ENCODE results near the gene QKI.
A peak's percentile ranks its signal among the peaks of the same experiment; 100 is the strongest.

Gene QKI

DNA sequence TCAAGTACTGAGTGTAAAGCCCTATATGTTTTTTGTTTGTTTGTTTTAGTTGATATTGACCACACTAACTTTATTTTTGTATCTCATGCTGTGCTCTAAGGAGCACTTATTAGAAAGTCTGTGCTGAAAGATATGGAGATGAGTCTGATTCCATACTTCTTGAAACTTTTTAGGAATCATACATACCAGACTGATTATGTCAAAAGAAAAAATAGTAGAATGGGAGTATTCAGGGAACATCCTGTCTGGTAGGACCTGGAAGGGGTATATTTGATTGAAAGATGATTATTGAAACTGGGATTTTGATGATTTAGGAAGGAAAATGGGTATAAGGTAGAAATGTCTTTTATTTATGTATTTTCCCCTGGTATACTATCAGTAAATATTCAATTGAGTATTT is 111.4 kb downstream of the QKI start:
- Histone ChIP-seq H3K27ac (ENCODE audit: poor library complexity, severe bottlenecking) (peak overlapping the region; percentile 81), H3K9me3 (ENCODE audit: severe bottlenecking) (no peaks in the 10 kb centered on the region), H3K4me3 (ENCODE audit: severe bottlenecking) (no peak overlapping the region), H3K36me3 (ENCODE audit: low read depth) (peaks cover 3% of the 10 kb centered on the region; the same call in 1 of the 2 replicates), H3K27me3 (ENCODE audit: insufficient read depth, poor library complexity, severe bottlenecking) (no peaks in the 10 kb centered on the region), H3K4me1 (ENCODE audit: insufficient read depth, poor library complexity, severe bottlenecking) (peaks cover 57% of the 10 kb centered on the region)
- DNase-seq (ENCODE audit: low spot score) (no peak), ATAC-seq (ENCODE audit: low read depth) (peak; percentile 55; the same call in 2 of the 3 replicates)
- TF ChIP-seq, protein P1, sequence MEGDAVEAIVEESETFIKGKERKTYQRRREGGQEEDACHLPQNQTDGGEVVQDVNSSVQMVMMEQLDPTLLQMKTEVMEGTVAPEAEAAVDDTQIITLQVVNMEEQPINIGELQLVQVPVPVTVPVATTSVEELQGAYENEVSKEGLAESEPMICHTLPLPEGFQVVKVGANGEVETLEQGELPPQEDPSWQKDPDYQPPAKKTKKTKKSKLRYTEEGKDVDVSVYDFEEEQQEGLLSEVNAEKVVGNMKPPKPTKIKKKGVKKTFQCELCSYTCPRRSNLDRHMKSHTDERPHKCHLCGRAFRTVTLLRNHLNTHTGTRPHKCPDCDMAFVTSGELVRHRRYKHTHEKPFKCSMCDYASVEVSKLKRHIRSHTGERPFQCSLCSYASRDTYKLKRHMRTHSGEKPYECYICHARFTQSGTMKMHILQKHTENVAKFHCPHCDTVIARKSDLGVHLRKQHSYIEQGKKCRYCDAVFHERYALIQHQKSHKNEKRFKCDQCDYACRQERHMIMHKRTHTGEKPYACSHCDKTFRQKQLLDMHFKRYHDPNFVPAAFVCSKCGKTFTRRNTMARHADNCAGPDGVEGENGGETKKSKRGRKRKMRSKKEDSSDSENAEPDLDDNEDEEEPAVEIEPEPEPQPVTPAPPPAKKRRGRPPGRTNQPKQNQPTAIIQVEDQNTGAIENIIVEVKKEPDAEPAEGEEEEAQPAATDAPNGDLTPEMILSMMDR (IDR thresholded peaks at IDR 0.05; ENCODE audit: poor library complexity, severe bottlenecking): no peak

DNA sequence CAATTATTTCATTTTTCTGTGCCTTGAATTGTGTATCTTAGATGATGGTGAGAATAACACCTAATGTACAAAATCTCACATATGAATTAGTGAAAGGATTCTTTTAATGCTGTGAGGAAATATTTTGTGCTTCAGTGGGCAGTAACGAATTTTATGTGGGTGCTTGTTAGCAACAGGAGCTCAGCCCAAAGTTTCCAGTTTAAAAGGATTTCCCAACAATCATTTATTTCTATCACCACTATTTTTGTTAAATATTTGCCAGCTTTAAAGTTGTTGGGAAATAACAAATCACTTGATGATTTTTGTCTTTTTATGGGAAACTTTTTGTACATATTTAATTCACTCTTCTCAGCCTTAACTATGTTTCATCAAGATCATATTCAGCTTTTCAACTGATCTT is 111.8 kb downstream of the QKI start:
- Histone ChIP-seq H3K9me3 (ENCODE audit: severe bottlenecking) (no peaks in the 10 kb centered on the region), H3K27ac (ENCODE audit: poor library complexity, severe bottlenecking) (peak overlapping the region; percentile 81), H3K27me3 (ENCODE audit: insufficient read depth, poor library complexity, severe bottlenecking) (no peaks in the 10 kb centered on the region), H3K4me3 (ENCODE audit: severe bottlenecking) (no peak overlapping the region), H3K4me1 (ENCODE audit: insufficient read depth, poor library complexity, severe bottlenecking) (peaks cover 61% of the 10 kb centered on the region), H3K36me3 (ENCODE audit: low read depth) (peaks cover 3% of the 10 kb centered on the region; the same call in 1 of the 2 replicates)
- no peak for ATAC-seq (ENCODE audit: low read depth)
- TF ChIP-seq, protein P1 (IDR thresholded peaks at IDR 0.05; ENCODE audit: poor library complexity, severe bottlenecking): no peak
- DNase-seq (ENCODE audit: low spot score): no peak

DNA sequence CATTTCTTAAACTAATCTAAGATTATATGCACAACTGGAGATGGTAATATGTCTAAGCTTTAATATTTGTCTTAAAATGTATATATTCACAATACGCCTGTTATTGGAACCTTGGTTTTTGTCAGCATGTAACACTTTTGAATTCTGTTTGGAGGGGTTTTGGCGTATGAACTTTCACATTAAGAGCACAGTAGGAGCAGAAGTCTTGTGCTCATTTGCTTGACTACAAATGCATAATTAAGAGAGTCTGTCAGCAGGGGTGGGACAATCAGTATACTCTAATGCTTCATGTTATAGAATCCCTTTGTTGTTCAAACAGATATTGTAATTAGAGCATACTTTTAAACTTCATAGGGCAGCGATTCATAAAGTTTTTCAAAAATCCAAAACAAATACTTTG is 112.8 kb downstream of the QKI start:
- no peaks in the 10 kb centered on the region for H3K9me3 ChIP-seq (ENCODE audit: severe bottlenecking)
- H3K27ac ChIP-seq (ENCODE audit: poor library complexity, severe bottlenecking): peak overlapping the region; percentile 81
- H3K36me3 ChIP-seq (ENCODE audit: low read depth): peaks cover 3% of the 10 kb centered on the region; the same call in 1 of the 2 replicates
- no peaks in the 10 kb centered on the region for H3K27me3 ChIP-seq (ENCODE audit: insufficient read depth, poor library complexity, severe bottlenecking)
- ATAC-seq (ENCODE audit: low read depth) (no peak), DNase-seq (ENCODE audit: low spot score) (no peak)
- H3K4me1 ChIP-seq (ENCODE audit: insufficient read depth, poor library complexity, severe bottlenecking): peaks cover 70% of the 10 kb centered on the region
- H3K4me3 ChIP-seq (ENCODE audit: severe bottlenecking): no peak overlapping the region
- TF ChIP-seq, protein P1 (IDR thresholded peaks at IDR 0.05; ENCODE audit: poor library complexity, severe bottlenecking): no peak

DNA sequence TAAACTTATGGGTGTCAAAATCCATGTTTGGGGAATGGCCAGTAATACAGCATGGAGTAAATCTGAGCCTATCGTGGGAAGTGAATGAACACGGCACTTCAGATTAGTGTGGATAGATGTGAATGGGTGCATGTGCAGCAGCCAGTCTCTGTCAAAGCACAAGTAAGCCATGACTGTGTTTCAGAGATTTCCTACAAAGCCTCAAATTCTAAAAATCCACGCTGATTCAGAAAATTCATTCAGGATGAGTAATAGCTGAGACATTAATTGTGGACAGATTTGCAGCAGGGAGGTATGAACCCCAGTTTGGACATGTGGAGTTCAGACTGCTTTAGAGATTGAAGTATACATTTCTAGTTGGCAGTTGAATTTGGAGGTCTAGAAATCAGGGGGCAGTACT is 115.1 kb downstream of the QKI start:
- Histone ChIP-seq H3K4me1 (ENCODE audit: insufficient read depth, poor library complexity, severe bottlenecking) (peaks cover 92% of the 10 kb centered on the region), H3K4me3 (ENCODE audit: severe bottlenecking) (no peak overlapping the region), H3K27me3 (ENCODE audit: insufficient read depth, poor library complexity, severe bottlenecking) (no peaks in the 10 kb centered on the region), H3K36me3 (ENCODE audit: low read depth) (peaks cover 6% of the 10 kb centered on the region; the same call in 1 of the 2 replicates), H3K27ac (ENCODE audit: poor library complexity, severe bottlenecking) (peak overlapping the region; percentile 81), H3K9me3 (ENCODE audit: severe bottlenecking) (no peaks in the 10 kb centered on the region)
- TF ChIP-seq, protein P1 (IDR thresholded peaks at IDR 0.05; ENCODE audit: poor library complexity, severe bottlenecking): no peak
- ATAC-seq (ENCODE audit: low read depth) (peak; percentile 86), DNase-seq (ENCODE audit: low spot score) (no peak)

DNA sequence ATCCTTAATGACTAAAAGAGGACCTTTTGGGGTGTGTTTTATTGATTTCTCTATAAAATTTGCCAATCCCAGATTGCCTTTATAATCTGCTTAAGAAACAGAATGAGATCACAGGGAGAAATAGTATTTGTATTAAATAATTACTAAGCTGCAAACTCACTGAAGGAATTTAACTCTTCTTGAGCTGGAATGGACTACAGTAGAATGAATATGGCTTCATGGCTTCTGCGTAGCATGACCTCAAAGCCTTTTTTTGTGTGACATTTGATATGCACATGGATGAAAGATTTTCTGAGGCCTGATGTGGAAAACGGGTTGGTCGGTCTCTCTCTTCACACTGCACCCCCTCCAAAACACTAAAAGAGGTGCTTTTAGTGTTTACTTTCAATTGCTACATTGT is 115.9 kb downstream of the QKI start:
- DNase-seq (ENCODE audit: low spot score): no peak
- TF ChIP-seq, protein P1 (IDR thresholded peaks at IDR 0.05; ENCODE audit: poor library complexity, severe bottlenecking): no peak
- H3K9me3 ChIP-seq (ENCODE audit: severe bottlenecking): no peaks in the 10 kb centered on the region
- peak overlapping the region; percentile 81 for H3K27ac ChIP-seq (ENCODE audit: poor library complexity, severe bottlenecking)
- 0 out of 2 replicates have a peak, but pooled peaks cover 9% of the 10 kb centered on the region for H3K36me3 ChIP-seq (ENCODE audit: low read depth)
- H3K4me3 ChIP-seq (ENCODE audit: severe bottlenecking): no peak overlapping the region
- H3K4me1 ChIP-seq (ENCODE audit: insufficient read depth, poor library complexity, severe bottlenecking): peaks cover 90% of the 10 kb centered on the region
- H3K27me3 ChIP-seq (ENCODE audit: insufficient read depth, poor library complexity, severe bottlenecking): no peaks in the 10 kb centered on the region
- no peak for ATAC-seq (ENCODE audit: low read depth)

Data from RWPE2 (cell line).